Measurements from ENCODE around the gene RPS6KA3. TPM values are rescaled to one million over a fixed set of nuclear protein-coding genes. Genes with fewer than 3 reads are reported as not detected.
"Not testable (repeated sequence)": the region's sequence is repeated elsewhere in the genome, so short reads cannot be mapped to it uniquely, and the experiment has no call there.

Gene RPS6KA3
- total RNA-seq, 1 donor from 2014 or later, result 57.4 TPM

- TF ChIP-seq, protein P1, sequence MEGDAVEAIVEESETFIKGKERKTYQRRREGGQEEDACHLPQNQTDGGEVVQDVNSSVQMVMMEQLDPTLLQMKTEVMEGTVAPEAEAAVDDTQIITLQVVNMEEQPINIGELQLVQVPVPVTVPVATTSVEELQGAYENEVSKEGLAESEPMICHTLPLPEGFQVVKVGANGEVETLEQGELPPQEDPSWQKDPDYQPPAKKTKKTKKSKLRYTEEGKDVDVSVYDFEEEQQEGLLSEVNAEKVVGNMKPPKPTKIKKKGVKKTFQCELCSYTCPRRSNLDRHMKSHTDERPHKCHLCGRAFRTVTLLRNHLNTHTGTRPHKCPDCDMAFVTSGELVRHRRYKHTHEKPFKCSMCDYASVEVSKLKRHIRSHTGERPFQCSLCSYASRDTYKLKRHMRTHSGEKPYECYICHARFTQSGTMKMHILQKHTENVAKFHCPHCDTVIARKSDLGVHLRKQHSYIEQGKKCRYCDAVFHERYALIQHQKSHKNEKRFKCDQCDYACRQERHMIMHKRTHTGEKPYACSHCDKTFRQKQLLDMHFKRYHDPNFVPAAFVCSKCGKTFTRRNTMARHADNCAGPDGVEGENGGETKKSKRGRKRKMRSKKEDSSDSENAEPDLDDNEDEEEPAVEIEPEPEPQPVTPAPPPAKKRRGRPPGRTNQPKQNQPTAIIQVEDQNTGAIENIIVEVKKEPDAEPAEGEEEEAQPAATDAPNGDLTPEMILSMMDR (conservative IDR thresholded peaks at IDR 0.05), result no peak
- no peak for DNase-seq (ENCODE audit: extremely low spot score, unreplicated experiment)
- Mint-ChIP-seq H3K27me3 (no peaks in the 10 kb centered on the region), H3K36me3 (peaks cover 10% of the 10 kb centered on the region), H3K9me3 (no peaks in the 10 kb centered on the region), H3K4me1 (ENCODE audit: unreplicated experiment) (no peaks in the 10 kb centered on the region), H3K27ac (no peak overlapping the region), H3K4me3 (no peak overlapping the region)
These were observed 84.9 kb downstream of the RPS6KA3 start for GRCh38 chrX:20181598-20182329.

GRCh38 chrX:20177093-20177492 lies 89.6 kb downstream of the RPS6KA3 start:
- TF ChIP-seq, protein P1 (conservative IDR thresholded peaks at IDR 0.05), result no peak
- H3K4me1 Mint-ChIP-seq (ENCODE audit: unreplicated experiment), result no peaks in the 10 kb centered on the region
- H3K4me3 Mint-ChIP-seq, result no peak overlapping the region
- no peaks in the 10 kb centered on the region for H3K27me3 Mint-ChIP-seq
- H3K27ac Mint-ChIP-seq, result no peak overlapping the region
- no peaks in the 10 kb centered on the region for H3K9me3 Mint-ChIP-seq
- no peak for DNase-seq (ENCODE audit: extremely low spot score, unreplicated experiment)
- peaks cover 6% of the 10 kb centered on the region for H3K36me3 Mint-ChIP-seq

- TF ChIP-seq, protein P1 (conservative IDR thresholded peaks at IDR 0.05), result no peak
- DNase-seq (ENCODE audit: extremely low spot score, unreplicated experiment), result no peak
- Mint-ChIP-seq H3K4me1 (ENCODE audit: unreplicated experiment) (no peaks in the 10 kb centered on the region), H3K36me3 (peaks cover 2% of the 10 kb centered on the region), H3K9me3 (no peaks in the 10 kb centered on the region), H3K27me3 (no peaks in the 10 kb centered on the region), H3K4me3 (no peak overlapping the region), H3K27ac (no peak overlapping the region)
These were observed 92.9 kb downstream of the RPS6KA3 start for GRCh38 chrX:20173856-20174255.

- no peaks in the 10 kb centered on the region for H3K36me3 Mint-ChIP-seq
- no peak overlapping the region for H3K4me3 Mint-ChIP-seq
- H3K9me3 Mint-ChIP-seq, result no peaks in the 10 kb centered on the region
- no peaks in the 10 kb centered on the region for H3K27me3 Mint-ChIP-seq
- H3K4me1 Mint-ChIP-seq (ENCODE audit: unreplicated experiment), result no peaks in the 10 kb centered on the region
- TF ChIP-seq, protein P1 (conservative IDR thresholded peaks at IDR 0.05), result no peak
- no peak for DNase-seq (ENCODE audit: extremely low spot score, unreplicated experiment)
- no peak overlapping the region for H3K27ac Mint-ChIP-seq
These were observed 93.4 kb downstream of the RPS6KA3 start for GRCh38 chrX:20173313-20173712.

GRCh38 chrX:20171887-20172286 lies 94.8 kb downstream of the RPS6KA3 start:
- H3K9me3 Mint-ChIP-seq, result no peaks in the 10 kb centered on the region
- no peaks in the 10 kb centered on the region for H3K27me3 Mint-ChIP-seq
- H3K4me3 Mint-ChIP-seq, result no peak overlapping the region
- no peak overlapping the region for H3K27ac Mint-ChIP-seq
- TF ChIP-seq, protein P1 (conservative IDR thresholded peaks at IDR 0.05), result no peak
- peaks cover 4% of the 10 kb centered on the region for H3K36me3 Mint-ChIP-seq
- no peaks in the 10 kb centered on the region for H3K4me1 Mint-ChIP-seq (ENCODE audit: unreplicated experiment)
- DNase-seq (ENCODE audit: extremely low spot score, unreplicated experiment), result no peak

- not testable (repeated sequence) for H3K27ac Mint-ChIP-seq; H3K4me1 Mint-ChIP-seq (ENCODE audit: unreplicated experiment); H3K4me3 Mint-ChIP-seq; H3K27me3 Mint-ChIP-seq; H3K9me3 Mint-ChIP-seq; DNase-seq (ENCODE audit: extremely low spot score, unreplicated experiment)
- H3K36me3 Mint-ChIP-seq, result peaks cover 24% of the 10 kb centered on the region
These were observed 104.2 kb downstream of the RPS6KA3 start for GRCh38 chrX:20162516-20162915.
